ENCODE measurements around the gene HSD17B8.

GRCh38 chr6:33249732-33250630 is 45.5 kb downstream of the HSD17B8 start:
- TF ChIP-seq, protein P1, sequence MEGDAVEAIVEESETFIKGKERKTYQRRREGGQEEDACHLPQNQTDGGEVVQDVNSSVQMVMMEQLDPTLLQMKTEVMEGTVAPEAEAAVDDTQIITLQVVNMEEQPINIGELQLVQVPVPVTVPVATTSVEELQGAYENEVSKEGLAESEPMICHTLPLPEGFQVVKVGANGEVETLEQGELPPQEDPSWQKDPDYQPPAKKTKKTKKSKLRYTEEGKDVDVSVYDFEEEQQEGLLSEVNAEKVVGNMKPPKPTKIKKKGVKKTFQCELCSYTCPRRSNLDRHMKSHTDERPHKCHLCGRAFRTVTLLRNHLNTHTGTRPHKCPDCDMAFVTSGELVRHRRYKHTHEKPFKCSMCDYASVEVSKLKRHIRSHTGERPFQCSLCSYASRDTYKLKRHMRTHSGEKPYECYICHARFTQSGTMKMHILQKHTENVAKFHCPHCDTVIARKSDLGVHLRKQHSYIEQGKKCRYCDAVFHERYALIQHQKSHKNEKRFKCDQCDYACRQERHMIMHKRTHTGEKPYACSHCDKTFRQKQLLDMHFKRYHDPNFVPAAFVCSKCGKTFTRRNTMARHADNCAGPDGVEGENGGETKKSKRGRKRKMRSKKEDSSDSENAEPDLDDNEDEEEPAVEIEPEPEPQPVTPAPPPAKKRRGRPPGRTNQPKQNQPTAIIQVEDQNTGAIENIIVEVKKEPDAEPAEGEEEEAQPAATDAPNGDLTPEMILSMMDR (IDR thresholded peaks at IDR 0.05), result no peak
- TF ChIP-seq POLR2A (IDR thresholded peaks at IDR 0.05; ENCODE audit: low read depth), result no peak
